Measurements from ENCODE around the gene EYS. TPM values are rescaled to one million over a fixed set of nuclear protein-coding genes. Genes with fewer than 3 reads are reported as not detected.
"Not testable (repeated sequence)": the region's sequence is repeated elsewhere in the genome, so short reads cannot be mapped to it uniquely, and the experiment has no call there.

EYS gene
- total RNA-seq, 1 donor from 2014 or later = 2.1 TPM

DNA sequence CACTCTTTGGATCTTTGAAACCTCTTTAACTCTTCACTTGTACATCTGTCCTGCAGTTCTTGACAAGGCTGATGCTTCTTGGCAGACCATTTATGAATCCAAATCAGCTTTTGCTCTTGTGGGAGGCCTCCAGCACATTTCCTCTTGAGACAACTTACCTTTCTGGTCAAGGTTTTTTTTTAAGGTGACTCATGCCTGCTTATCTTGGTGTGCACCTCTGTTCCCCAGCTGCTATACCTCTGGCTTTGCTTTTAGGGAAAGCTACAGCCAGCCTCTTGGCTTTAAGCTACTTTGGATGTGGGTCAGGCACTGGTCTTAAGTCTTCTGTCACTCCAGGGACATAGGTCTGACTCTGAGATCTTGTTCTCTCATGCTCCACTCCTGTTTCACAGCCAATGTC, 1965.0 kb downstream of the EYS start:
- no peaks in the 10 kb centered on the region for H3K27me3 ChIP-seq (ENCODE audit: control insufficient read depth in 3 of 3, insufficient read depth in 3 of 3, low read length in 3 of 3)
- H3K27ac ChIP-seq (ENCODE audit: low read depth, low read length) = no peak overlapping the region

DNA sequence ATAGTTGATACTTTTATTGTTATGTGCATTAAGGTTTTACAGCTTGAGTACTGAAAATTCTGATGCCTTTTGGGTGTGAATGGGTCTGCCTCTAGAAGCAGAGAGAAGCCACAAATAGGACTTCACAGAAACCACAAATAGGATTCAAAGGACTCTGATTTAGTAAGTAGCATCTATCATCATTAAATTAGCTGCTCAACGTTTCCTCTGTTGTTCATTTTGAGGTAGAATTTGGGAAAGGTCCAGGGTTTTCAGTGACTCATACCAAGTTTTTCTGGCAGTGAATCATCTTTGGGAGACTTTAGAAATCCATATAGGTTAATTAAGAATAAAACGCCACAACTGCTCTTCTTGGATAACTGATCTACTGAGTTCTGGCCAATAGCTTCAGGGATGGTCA, 1966.3 kb downstream of the EYS start:
- no peaks in the 10 kb centered on the region for H3K9me3 ChIP-seq (ENCODE audit: control insufficient read depth in 3 of 3, low read length in 3 of 3)
- no peaks in the 10 kb centered on the region for H3K36me3 ChIP-seq (ENCODE audit: control insufficient read depth in 3 of 3, insufficient read depth in 3 of 3, low read length in 3 of 3)
- H3K27ac ChIP-seq (ENCODE audit: low read depth, low read length) = no peak overlapping the region
- H3K27me3 ChIP-seq (ENCODE audit: control insufficient read depth in 3 of 3, insufficient read depth in 3 of 3, low read length in 3 of 3) = no peaks in the 10 kb centered on the region
- no peaks in the 10 kb centered on the region for H3K4me1 ChIP-seq (ENCODE audit: control insufficient read depth in 3 of 3, insufficient read depth in 3 of 3, low read length in 3 of 3)
- no peak overlapping the region for H3K9ac ChIP-seq (ENCODE audit: low read depth in 1 of 3, low read length in 3 of 3)
- no peak overlapping the region for H3K4me3 ChIP-seq (ENCODE audit: low read length in 3 of 3)

More for the DNA sequence above, 1965.0 kb downstream of the EYS start:
- no peaks in the 10 kb centered on the region for H3K36me3 ChIP-seq (ENCODE audit: control insufficient read depth in 3 of 3, insufficient read depth in 3 of 3, low read length in 3 of 3)
- no peaks in the 10 kb centered on the region for H3K9me3 ChIP-seq (ENCODE audit: control insufficient read depth in 3 of 3, low read length in 3 of 3)
- no peak overlapping the region for H3K9ac ChIP-seq (ENCODE audit: low read depth in 1 of 3, low read length in 3 of 3)
- H3K4me3 ChIP-seq (ENCODE audit: low read length in 3 of 3) = no peak overlapping the region
- H3K4me1 ChIP-seq (ENCODE audit: control insufficient read depth in 3 of 3, insufficient read depth in 3 of 3, low read length in 3 of 3) = no peaks in the 10 kb centered on the region

DNA sequence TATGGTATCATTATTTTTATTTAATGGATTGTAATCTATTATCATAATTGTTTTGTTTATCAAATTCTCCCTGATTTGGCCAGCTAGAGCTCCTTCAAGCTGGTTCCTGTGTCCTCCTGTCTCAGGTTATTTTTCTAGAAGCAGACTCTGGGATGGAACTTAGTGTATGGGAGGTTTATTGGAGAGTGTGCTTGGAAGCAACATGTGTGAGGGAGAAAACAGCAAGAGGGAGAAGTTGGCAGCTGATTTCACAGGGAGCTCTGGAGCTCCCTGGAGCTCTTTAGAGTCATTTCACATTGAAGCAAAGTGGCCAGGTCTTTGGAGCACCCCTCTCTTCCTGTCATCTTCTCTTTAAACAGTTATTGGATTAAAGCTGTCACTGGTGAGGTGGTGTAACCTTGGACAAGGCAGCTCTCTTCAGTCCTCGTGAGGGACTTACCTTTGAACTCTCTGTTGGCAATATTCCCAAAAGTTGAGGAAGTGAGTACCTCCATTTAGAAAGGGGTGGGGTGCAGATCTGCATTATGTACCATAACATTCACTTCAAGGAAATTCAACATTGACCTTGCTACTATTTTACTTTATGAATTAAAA, 1967.8 kb downstream of the EYS start:
- Histone ChIP-seq H3K4me1 (ENCODE audit: control insufficient read depth in 3 of 3, insufficient read depth in 3 of 3, low read length in 3 of 3) (no peaks in the 10 kb centered on the region), H3K9ac (ENCODE audit: low read depth in 1 of 3, low read length in 3 of 3) (no peak overlapping the region), H3K27ac (ENCODE audit: low read depth, low read length) (no peak overlapping the region), H3K4me3 (ENCODE audit: low read length in 3 of 3) (no peak overlapping the region), H3K27me3 (ENCODE audit: control insufficient read depth in 3 of 3, insufficient read depth in 3 of 3, low read length in 3 of 3) (no peaks in the 10 kb centered on the region), H3K36me3 (ENCODE audit: control insufficient read depth in 3 of 3, insufficient read depth in 3 of 3, low read length in 3 of 3) (no peaks in the 10 kb centered on the region), H3K9me3 (ENCODE audit: control insufficient read depth in 3 of 3, low read length in 3 of 3) (no peaks in the 10 kb centered on the region)

DNA sequence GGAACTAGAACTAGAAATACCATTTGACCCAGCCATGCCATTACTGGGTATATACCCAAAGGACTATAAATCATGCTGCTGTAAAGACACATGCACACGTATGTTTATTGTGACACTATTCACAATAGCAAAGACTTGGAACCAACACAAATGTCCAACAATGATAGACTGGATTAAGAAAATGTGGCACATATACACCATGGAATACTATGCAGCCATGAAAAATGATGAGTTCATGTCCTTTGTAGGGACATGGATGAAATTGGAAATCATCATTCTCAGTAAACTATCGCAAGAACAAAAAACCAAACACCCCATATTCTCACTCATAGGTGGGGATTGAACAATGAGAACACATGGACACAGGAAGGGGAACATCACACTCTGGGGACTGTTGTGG, 1968.8 kb downstream of the EYS start:
- H3K9ac ChIP-seq (ENCODE audit: low read depth in 1 of 3, low read length in 3 of 3); H3K4me1 ChIP-seq (ENCODE audit: control insufficient read depth in 3 of 3, insufficient read depth in 3 of 3, low read length in 3 of 3); H3K27me3 ChIP-seq (ENCODE audit: control insufficient read depth in 3 of 3, insufficient read depth in 3 of 3, low read length in 3 of 3); H3K9me3 ChIP-seq (ENCODE audit: control insufficient read depth in 3 of 3, low read length in 3 of 3); H3K27ac ChIP-seq (ENCODE audit: low read depth, low read length); H3K4me3 ChIP-seq (ENCODE audit: low read length in 3 of 3); H3K36me3 ChIP-seq (ENCODE audit: control insufficient read depth in 3 of 3, insufficient read depth in 3 of 3, low read length in 3 of 3): not testable (repeated sequence)

DNA sequence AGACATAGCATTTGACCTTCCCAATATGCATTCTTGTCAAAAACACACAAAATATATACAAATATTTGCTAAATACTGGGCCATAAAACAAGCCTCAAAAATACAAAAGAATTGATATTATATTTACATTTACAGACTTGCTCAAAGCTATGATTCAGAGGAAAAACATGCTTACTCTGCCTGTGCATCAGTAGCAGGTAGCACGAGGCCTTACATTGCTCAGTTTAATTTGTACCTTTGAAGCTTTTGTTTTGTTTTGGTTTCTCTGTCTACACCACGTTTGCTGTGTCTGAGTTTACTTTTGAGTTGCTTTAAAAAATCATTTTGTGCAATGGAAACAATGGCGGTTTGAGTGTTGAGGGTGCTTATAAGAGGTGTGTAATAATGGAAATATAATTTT, 1972.1 kb downstream of the EYS start:
- Histone ChIP-seq H3K9ac (ENCODE audit: low read depth in 1 of 3, low read length in 3 of 3) (no peak overlapping the region), H3K4me1 (ENCODE audit: control insufficient read depth in 3 of 3, insufficient read depth in 3 of 3, low read length in 3 of 3) (no peaks in the 10 kb centered on the region), H3K4me3 (ENCODE audit: low read length in 3 of 3) (no peak overlapping the region), H3K27me3 (ENCODE audit: control insufficient read depth in 3 of 3, insufficient read depth in 3 of 3, low read length in 3 of 3) (no peaks in the 10 kb centered on the region), H3K9me3 (ENCODE audit: control insufficient read depth in 3 of 3, low read length in 3 of 3) (no peaks in the 10 kb centered on the region), H3K27ac (ENCODE audit: low read depth, low read length) (no peak overlapping the region), H3K36me3 (ENCODE audit: control insufficient read depth in 3 of 3, insufficient read depth in 3 of 3, low read length in 3 of 3) (no peaks in the 10 kb centered on the region)

DNA sequence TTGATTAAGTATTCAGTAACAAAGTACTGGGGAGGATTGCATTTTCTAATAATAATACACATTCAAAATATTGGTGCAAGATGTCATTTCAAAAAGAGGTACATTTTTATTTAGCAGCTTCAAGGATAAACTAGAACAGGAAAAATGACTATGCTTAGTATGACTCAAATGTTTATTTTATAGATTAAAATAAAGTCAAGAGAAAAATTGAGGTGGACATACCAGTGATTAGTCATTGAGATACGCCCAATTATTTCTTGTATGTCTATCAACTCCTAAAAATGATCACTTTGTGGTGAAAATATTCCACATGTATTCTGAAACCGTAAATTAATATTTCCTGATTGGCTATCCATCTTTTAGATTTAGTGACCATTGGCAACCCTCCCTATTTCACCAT, 1974.7 kb downstream of the EYS start:
- no peak overlapping the region for H3K4me3 ChIP-seq (ENCODE audit: low read length in 3 of 3)
- no peaks in the 10 kb centered on the region for H3K27me3 ChIP-seq (ENCODE audit: control insufficient read depth in 3 of 3, insufficient read depth in 3 of 3, low read length in 3 of 3)
- H3K9me3 ChIP-seq (ENCODE audit: control insufficient read depth in 3 of 3, low read length in 3 of 3) = no peaks in the 10 kb centered on the region
- no peaks in the 10 kb centered on the region for H3K36me3 ChIP-seq (ENCODE audit: control insufficient read depth in 3 of 3, insufficient read depth in 3 of 3, low read length in 3 of 3)
- H3K27ac ChIP-seq (ENCODE audit: low read depth, low read length) = no peak overlapping the region
- H3K9ac ChIP-seq (ENCODE audit: low read depth in 1 of 3, low read length in 3 of 3) = no peak overlapping the region
- H3K4me1 ChIP-seq (ENCODE audit: control insufficient read depth in 3 of 3, insufficient read depth in 3 of 3, low read length in 3 of 3) = no peaks in the 10 kb centered on the region

DNA sequence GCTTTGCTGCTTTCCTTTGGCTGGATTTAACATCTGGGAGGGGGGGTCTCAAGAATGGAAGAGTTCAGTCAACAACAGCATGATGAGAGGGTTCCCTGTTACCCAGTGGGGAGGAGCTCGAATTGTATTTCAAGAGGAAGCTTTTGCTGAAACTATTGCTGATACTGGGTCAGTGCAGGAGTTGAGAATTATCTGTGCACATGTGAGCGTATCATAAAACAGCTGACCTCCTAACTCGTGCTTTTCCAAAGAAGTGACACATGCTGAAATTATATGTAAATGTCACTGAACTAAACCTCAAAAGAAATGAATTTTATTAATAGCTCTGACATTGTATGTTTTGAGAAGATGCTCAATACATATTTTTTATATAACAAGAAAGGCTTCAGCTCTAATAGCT, 1975.1 kb downstream of the EYS start:
- Histone ChIP-seq H3K4me3 (ENCODE audit: low read length in 3 of 3) (no peak overlapping the region), H3K4me1 (ENCODE audit: control insufficient read depth in 3 of 3, insufficient read depth in 3 of 3, low read length in 3 of 3) (no peaks in the 10 kb centered on the region), H3K27ac (ENCODE audit: low read depth, low read length) (no peak overlapping the region), H3K36me3 (ENCODE audit: control insufficient read depth in 3 of 3, insufficient read depth in 3 of 3, low read length in 3 of 3) (no peaks in the 10 kb centered on the region), H3K27me3 (ENCODE audit: control insufficient read depth in 3 of 3, insufficient read depth in 3 of 3, low read length in 3 of 3) (no peaks in the 10 kb centered on the region), H3K9me3 (ENCODE audit: control insufficient read depth in 3 of 3, low read length in 3 of 3) (no peaks in the 10 kb centered on the region), H3K9ac (ENCODE audit: low read depth in 1 of 3, low read length in 3 of 3) (no peak overlapping the region)

DNA sequence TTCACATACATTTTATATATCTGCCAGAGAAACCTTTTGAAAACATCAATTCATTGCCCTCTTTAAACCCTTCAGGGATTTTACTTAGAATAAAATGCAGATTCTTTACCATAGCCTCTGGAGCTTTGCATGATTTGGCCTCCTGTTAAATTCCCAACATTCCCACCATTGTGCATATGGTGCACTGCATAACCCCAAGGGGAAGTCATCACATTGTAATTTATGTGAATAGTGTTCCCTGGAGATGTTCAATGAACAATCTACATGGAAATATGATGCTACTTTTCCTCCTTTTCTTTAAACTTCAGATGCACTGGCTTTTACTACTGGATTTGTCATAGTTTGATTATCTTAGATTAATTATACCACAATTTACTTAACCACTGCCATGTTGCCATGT, 1976.7 kb downstream of the EYS start:
- Histone ChIP-seq H3K36me3 (ENCODE audit: control insufficient read depth in 3 of 3, insufficient read depth in 3 of 3, low read length in 3 of 3) (no peaks in the 10 kb centered on the region), H3K27me3 (ENCODE audit: control insufficient read depth in 3 of 3, insufficient read depth in 3 of 3, low read length in 3 of 3) (no peaks in the 10 kb centered on the region), H3K9me3 (ENCODE audit: control insufficient read depth in 3 of 3, low read length in 3 of 3) (no peaks in the 10 kb centered on the region), H3K9ac (ENCODE audit: low read depth in 1 of 3, low read length in 3 of 3) (no peak overlapping the region), H3K27ac (ENCODE audit: low read depth, low read length) (no peak overlapping the region), H3K4me3 (ENCODE audit: low read length in 3 of 3) (no peak overlapping the region), H3K4me1 (ENCODE audit: control insufficient read depth in 3 of 3, insufficient read depth in 3 of 3, low read length in 3 of 3) (no peaks in the 10 kb centered on the region)

DNA sequence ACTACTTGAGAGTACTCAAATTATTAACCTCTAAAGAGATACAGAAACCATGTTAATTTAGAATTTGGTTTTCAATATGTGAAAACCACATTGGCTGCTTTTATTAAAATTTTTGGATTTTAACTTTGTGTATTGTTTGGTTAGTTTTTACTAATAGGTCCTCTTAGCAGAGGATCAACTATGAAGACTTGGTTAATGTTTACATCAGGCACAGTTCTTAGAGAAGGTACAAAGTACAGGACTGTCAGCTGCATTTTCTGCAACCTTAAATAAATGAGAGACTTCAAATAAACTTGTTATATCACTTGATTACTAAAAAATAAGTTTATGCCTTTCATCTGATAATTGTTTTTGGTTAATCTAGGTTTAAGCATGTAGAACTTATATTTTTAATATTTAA, 1982.3 kb downstream of the EYS start:
- no peaks in the 10 kb centered on the region for H3K4me1 ChIP-seq (ENCODE audit: control insufficient read depth in 3 of 3, insufficient read depth in 3 of 3, low read length in 3 of 3)
- no peak overlapping the region for H3K4me3 ChIP-seq (ENCODE audit: low read length in 3 of 3)
- no peaks in the 10 kb centered on the region for H3K9me3 ChIP-seq (ENCODE audit: control insufficient read depth in 3 of 3, low read length in 3 of 3)
- no peak overlapping the region for H3K9ac ChIP-seq (ENCODE audit: low read depth in 1 of 3, low read length in 3 of 3)
- H3K27ac ChIP-seq (ENCODE audit: low read depth, low read length) = no peak overlapping the region
- H3K27me3 ChIP-seq (ENCODE audit: control insufficient read depth in 3 of 3, insufficient read depth in 3 of 3, low read length in 3 of 3) = no peaks in the 10 kb centered on the region
- H3K36me3 ChIP-seq (ENCODE audit: control insufficient read depth in 3 of 3, insufficient read depth in 3 of 3, low read length in 3 of 3) = no peaks in the 10 kb centered on the region

DNA sequence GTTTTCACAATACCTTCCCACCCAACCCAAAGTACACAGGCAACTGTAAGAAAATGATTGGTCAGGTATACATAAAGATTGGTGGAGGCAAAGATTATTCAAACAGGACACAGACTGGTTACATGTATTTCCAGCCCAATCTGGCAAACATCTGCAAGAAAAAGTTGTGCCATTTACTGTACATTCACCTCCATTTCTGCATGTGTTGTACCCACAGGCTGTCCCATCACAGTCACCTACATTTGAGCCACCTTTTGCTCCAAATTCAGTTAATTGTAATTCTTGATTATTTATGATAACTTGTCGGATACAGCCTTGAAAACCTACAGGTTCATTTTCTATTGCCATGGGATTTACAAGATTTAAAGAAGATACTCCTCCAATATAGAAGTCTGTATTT, 1985.8 kb downstream of the EYS start:
- Histone ChIP-seq H3K4me3 (ENCODE audit: low read length in 3 of 3) (no peak overlapping the region), H3K4me1 (ENCODE audit: control insufficient read depth in 3 of 3, insufficient read depth in 3 of 3, low read length in 3 of 3) (no peaks in the 10 kb centered on the region), H3K9me3 (ENCODE audit: control insufficient read depth in 3 of 3, low read length in 3 of 3) (no peaks in the 10 kb centered on the region), H3K9ac (ENCODE audit: low read depth in 1 of 3, low read length in 3 of 3) (no peak overlapping the region), H3K27me3 (ENCODE audit: control insufficient read depth in 3 of 3, insufficient read depth in 3 of 3, low read length in 3 of 3) (no peaks in the 10 kb centered on the region), H3K36me3 (ENCODE audit: control insufficient read depth in 3 of 3, insufficient read depth in 3 of 3, low read length in 3 of 3) (peaks cover 0 to 2% (median 0%) of the 10 kb centered on the region in 3 donors), H3K27ac (ENCODE audit: low read depth, low read length) (no peak overlapping the region)

DNA sequence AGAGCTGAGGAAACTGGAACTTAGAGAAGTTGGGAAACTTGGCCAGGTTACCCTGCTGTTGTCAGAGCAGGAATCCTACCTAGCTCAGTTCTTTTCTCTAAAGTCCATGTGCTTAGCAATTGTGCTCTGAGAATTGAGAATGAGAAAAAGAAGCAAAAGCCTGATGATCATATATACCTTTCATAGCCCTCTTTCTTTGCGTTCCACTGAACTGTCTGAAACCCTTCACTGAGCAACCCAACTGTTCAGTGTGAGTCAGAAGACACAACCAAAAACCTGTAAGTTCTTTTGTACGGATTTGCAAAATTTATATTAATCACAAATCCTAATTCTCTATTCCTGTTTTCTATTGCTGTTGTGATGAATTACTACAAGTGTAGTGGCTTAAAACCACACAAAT, 1990.9 kb downstream of the EYS start:
- H3K9ac ChIP-seq (ENCODE audit: low read depth in 1 of 3, low read length in 3 of 3) = no peak overlapping the region
- no peaks in the 10 kb centered on the region for H3K27me3 ChIP-seq (ENCODE audit: control insufficient read depth in 3 of 3, insufficient read depth in 3 of 3, low read length in 3 of 3)
- no peak overlapping the region for H3K4me3 ChIP-seq (ENCODE audit: low read length in 3 of 3)
- H3K4me1 ChIP-seq (ENCODE audit: control insufficient read depth in 3 of 3, insufficient read depth in 3 of 3, low read length in 3 of 3) = no peaks in the 10 kb centered on the region
- no peak overlapping the region for H3K27ac ChIP-seq (ENCODE audit: low read depth, low read length)
- H3K9me3 ChIP-seq (ENCODE audit: control insufficient read depth in 3 of 3, low read length in 3 of 3) = no peaks in the 10 kb centered on the region
- peaks cover 12 to 33% (median 23%) of the 10 kb centered on the region in 3 donors for H3K36me3 ChIP-seq (ENCODE audit: control insufficient read depth in 3 of 3, insufficient read depth in 3 of 3, low read length in 3 of 3)

Data from skeletal muscle tissue (tissue), 4 donors.